ENCODE results near the gene PTPRN2. TPM values are rescaled to one million over a fixed set of nuclear protein-coding genes. Genes with fewer than 3 reads are reported as not detected.

The PTPRN2 gene
- polyA plus RNA-seq, 1 of the 3 experiments (the other 2 are of a cell fraction) = 4.0 TPM

GRCh38 chr7:157603005-157603404, 984.6 kb downstream of the PTPRN2 start:
- POLR2A ChIA-PET = no interaction called here
- Histone ChIP-seq H3K4me1 (ENCODE audit: control insufficient read depth in 1 of 2, insufficient read depth in 2 of 2, low read depth in 1 of 2, low read length in 1 of 2) (no peaks in the 10 kb centered on the region; a peak in 1 of 4 replicates), H4K20me1 (ENCODE audit: insufficient read depth) (no peaks in the 10 kb centered on the region), H3K27me3 (ENCODE audit: insufficient read depth) (no peaks in the 10 kb centered on the region), H3K9me3 (no peaks in the 10 kb centered on the region), H3K4me2 (no peak overlapping the region), H3K79me2 (ENCODE audit: insufficient read depth) (no peaks in the 10 kb centered on the region), H3K36me3 (replicated peaks in 1 of 2; ENCODE audit: control insufficient read depth in 1 of 2, insufficient read depth in 2 of 2, low read length in 1 of 2) (no peaks in the 10 kb centered on the region), H2AFZ (ENCODE audit: low read depth) (no peak overlapping the region), H3K27ac (ENCODE audit: low read depth in 2 of 2, low read length in 1 of 2) (no peak overlapping the region), H3K9ac (no peak overlapping the region), H3K9me2 (no peaks in the 10 kb centered on the region), H3F3A (replicated peaks; ENCODE audit: insufficient read depth) (no peaks in the 10 kb centered on the region), H3K4me3 (ENCODE audit: low read depth in 2 of 2, low read length in 1 of 2) (no peak overlapping the region)
- CTCF ChIA-PET = interaction anchor here (2.0 kb wide), 1 partner anchor 272 kb away, joined by 4 read pairs; no protein-coding TSS in a partner anchor
- 90% methylated on average over 9 of the region's 9 CpGs for WGBS (ENCODE audit: low lambda C conversion rate)
- no peak for DNase-seq
- TF ChIP-seq, protein P1, sequence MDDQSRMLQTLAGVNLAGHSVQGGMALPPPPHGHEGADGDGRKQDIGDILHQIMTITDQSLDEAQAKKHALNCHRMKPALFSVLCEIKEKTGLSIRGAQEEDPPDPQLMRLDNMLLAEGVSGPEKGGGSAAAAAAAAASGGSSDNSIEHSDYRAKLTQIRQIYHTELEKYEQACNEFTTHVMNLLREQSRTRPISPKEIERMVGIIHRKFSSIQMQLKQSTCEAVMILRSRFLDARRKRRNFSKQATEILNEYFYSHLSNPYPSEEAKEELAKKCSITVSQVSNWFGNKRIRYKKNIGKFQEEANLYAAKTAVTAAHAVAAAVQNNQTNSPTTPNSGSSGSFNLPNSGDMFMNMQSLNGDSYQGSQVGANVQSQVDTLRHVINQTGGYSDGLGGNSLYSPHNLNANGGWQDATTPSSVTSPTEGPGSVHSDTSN (IDR thresholded peaks at IDR 0.05) = no peak
- TF ChIP-seq RXRA (IDR thresholded peaks at IDR 0.05; ENCODE audit: borderline replicate concordance, low read depth) = no peak
- no peak for TF ChIP-seq GABPA (IDR thresholded peaks at IDR 0.05; ENCODE audit: low read depth)
- no peak for TF ChIP-seq EZH2phosphoT487 (IDR thresholded peaks at IDR 0.05; ENCODE audit: borderline replicate concordance, low read depth)
- TF ChIP-seq SIN3A (IDR thresholded peaks at IDR 0.05; ENCODE audit: borderline replicate concordance, low read depth, low read length) = no peak

DNA sequence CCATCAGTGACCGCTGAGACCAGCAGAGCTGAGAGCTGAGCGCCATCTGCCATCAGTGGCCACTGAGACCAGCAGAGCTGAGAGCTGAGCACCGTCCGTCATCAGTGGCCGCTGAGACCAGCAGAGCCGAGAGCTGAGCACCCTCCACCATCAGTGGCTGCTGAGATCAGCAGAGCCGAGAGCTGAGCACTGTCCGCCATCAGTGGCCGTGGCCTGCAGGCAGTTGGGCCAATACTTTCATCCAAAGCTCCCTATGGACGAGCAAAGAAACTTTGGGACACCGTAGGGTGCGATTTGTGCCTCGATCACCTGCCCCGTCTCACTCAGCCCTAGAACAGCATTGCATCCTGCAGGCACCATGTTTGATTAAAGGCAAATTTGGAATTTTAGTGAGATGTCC, 985.0 kb downstream of the PTPRN2 start:
- no peak overlapping the region for H3K4me3 ChIP-seq (ENCODE audit: low read depth in 2 of 2, low read length in 1 of 2)
- 79% methylated on average over 14 of the region's 14 CpGs for WGBS (ENCODE audit: low lambda C conversion rate)
- H3K27me3 ChIP-seq (ENCODE audit: insufficient read depth) = no peaks in the 10 kb centered on the region
- no peaks in the 10 kb centered on the region for H4K20me1 ChIP-seq (ENCODE audit: insufficient read depth)
- no peaks in the 10 kb centered on the region for H3K79me2 ChIP-seq (ENCODE audit: insufficient read depth)
- no peaks in the 10 kb centered on the region for H3K36me3 ChIP-seq (replicated peaks in 1 of 2; ENCODE audit: control insufficient read depth in 1 of 2, insufficient read depth in 2 of 2, low read length in 1 of 2)
- TF ChIP-seq TEAD4 (IDR thresholded peaks at IDR 0.05; ENCODE audit: borderline replicate concordance, insufficient read depth) (no peak), RXRA (IDR thresholded peaks at IDR 0.05; ENCODE audit: borderline replicate concordance, low read depth) (no peak), MEF2A (IDR thresholded peaks at IDR 0.05; ENCODE audit: borderline replicate concordance, low read depth) (no peak), EP300 (IDR thresholded peaks at IDR 0.05; ENCODE audit: borderline replicate concordance in 1 of 2, low read depth in 1 of 2, low read length in 1 of 2) (no peak), GABPA (IDR thresholded peaks at IDR 0.05; ENCODE audit: low read depth) (no peak), NRF1 (IDR thresholded peaks at IDR 0.05; ENCODE audit: low read depth, low read length) (no peak), RCOR1 (IDR thresholded peaks at IDR 0.05; ENCODE audit: low read length) (no peak), YY1 (IDR thresholded peaks at IDR 0.05; ENCODE audit: low read depth) (no peak), RAD21 (IDR thresholded peaks at IDR 0.05; ENCODE audit: low read length) (no peak), SMC3 (IDR thresholded peaks at IDR 0.05; ENCODE audit: low read depth, low read length) (no peak)
- TF ChIP-seq, protein P2, sequence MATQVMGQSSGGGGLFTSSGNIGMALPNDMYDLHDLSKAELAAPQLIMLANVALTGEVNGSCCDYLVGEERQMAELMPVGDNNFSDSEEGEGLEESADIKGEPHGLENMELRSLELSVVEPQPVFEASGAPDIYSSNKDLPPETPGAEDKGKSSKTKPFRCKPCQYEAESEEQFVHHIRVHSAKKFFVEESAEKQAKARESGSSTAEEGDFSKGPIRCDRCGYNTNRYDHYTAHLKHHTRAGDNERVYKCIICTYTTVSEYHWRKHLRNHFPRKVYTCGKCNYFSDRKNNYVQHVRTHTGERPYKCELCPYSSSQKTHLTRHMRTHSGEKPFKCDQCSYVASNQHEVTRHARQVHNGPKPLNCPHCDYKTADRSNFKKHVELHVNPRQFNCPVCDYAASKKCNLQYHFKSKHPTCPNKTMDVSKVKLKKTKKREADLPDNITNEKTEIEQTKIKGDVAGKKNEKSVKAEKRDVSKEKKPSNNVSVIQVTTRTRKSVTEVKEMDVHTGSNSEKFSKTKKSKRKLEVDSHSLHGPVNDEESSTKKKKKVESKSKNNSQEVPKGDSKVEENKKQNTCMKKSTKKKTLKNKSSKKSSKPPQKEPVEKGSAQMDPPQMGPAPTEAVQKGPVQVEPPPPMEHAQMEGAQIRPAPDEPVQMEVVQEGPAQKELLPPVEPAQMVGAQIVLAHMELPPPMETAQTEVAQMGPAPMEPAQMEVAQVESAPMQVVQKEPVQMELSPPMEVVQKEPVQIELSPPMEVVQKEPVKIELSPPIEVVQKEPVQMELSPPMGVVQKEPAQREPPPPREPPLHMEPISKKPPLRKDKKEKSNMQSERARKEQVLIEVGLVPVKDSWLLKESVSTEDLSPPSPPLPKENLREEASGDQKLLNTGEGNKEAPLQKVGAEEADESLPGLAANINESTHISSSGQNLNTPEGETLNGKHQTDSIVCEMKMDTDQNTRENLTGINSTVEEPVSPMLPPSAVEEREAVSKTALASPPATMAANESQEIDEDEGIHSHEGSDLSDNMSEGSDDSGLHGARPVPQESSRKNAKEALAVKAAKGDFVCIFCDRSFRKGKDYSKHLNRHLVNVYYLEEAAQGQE (IDR thresholded peaks at IDR 0.05; ENCODE audit: low read depth, low read length) = no peak
- no peaks in the 10 kb centered on the region; a peak in 1 of 4 replicates for H3K4me1 ChIP-seq (ENCODE audit: control insufficient read depth in 1 of 2, insufficient read depth in 2 of 2, low read depth in 1 of 2, low read length in 1 of 2)
- no peaks in the 10 kb centered on the region for H3K9me3 ChIP-seq
- ChIA-PET CTCF (interaction anchor here (2.0 kb wide), 1 partner anchor 272 kb away, joined by 4 read pairs; no protein-coding TSS in a partner anchor), POLR2A (no interaction called here)
- no peaks in the 10 kb centered on the region for H3F3A ChIP-seq (replicated peaks; ENCODE audit: insufficient read depth)
- DNase-seq = no peak
- no peak overlapping the region for H3K4me2 ChIP-seq
- H3K9ac ChIP-seq = no peak overlapping the region
- H3K9me2 ChIP-seq = no peaks in the 10 kb centered on the region
- no peak overlapping the region for H2AFZ ChIP-seq (ENCODE audit: low read depth)
- no peak overlapping the region for H3K27ac ChIP-seq (ENCODE audit: low read depth in 2 of 2, low read length in 1 of 2)
